ENCODE measurements around the gene PHOSPHO1.

Gene PHOSPHO1

DNA sequence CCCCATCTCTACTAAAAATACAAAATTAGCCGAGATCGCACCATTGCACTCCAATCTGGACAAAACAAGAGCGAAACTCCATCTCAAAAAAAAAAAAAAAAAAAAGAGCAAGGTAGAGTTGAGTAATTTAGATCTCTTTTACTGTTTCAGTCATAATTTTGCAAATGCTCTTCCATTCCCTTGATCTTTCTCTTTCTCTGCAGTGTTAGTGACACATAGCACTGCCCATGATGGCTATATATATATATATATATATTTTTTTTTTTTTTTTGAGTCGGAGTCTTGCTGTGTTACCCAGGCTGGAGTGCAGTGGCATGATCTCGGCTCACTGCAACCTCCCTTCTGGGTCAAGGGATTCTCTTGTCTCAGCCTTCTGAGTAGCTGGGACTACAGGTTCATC lies 12.2 kb upstream of the PHOSPHO1 start:
- no peak for DNase-seq

DNA sequence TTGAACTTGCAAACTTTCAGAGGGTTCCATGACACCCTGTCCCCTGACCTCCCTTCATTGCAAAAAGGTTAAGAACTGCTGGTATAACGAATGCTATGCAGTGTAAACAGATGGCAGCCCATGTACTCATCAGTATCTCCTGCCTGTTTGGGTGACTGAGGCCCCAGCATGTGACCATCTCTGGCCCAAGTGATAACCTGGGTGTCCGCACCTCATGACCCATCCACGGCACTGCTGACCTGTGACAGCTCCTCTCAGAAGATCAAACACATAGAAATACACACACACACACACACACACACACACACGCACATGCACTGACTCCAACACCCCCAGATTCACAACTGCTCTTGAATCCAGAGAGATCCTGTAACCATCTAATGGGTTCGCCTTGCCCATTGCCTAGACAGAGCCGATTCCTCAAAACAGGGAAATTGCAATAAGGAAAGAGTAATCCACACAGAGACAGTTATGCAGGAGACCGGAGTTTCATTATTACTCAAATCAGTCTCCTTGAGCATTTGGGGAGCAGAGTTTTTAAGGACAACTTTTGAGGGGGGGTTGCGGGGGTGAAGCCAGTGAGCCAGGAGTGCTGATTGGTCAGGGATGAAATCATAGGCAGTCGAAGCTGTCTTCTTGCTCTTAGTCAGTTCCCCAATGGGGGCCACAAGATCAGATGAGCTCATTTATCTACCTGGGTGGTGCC lies 11.3 kb upstream of the PHOSPHO1 start:
- DNase-seq: no peak

DNA sequence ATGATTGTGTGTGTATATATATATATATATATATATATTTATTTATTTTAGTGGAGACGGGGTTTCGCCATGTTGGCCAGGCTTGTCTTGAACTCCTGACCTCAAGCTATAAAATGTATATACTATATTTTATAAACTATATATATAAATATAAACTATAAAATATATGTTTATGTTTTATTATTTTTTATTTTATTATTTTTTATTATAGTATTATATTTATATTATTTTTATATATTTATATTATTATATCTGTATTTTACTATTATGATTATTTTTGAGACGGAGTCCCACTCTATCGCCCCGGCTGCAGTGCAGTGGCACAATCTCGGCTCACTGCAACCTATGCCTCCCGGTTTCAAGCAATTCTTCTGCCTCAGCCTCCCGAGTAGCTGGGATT lies 10.5 kb upstream of the PHOSPHO1 start:
- DNase-seq: no peak

DNA sequence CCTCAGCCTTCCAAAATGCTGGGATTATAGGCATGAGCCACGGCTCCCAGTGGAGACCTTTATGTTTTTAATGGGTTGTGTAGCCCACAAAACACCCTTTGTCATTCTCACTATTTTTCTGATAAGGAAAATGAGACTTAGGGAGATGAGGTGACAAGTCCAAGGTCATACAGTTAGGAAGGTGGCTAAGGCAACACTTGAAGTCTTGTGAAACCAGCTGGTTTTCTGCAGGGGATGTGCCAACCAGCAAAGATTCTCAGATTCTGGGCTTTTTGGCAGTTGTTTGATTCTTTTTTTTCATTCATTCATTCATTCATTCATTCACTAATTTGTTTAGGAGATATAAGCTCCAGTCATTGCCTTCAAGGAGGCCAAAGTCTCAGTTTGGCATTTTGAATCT lies 10.0 kb upstream of the PHOSPHO1 start:
- no peak for DNase-seq

DNA sequence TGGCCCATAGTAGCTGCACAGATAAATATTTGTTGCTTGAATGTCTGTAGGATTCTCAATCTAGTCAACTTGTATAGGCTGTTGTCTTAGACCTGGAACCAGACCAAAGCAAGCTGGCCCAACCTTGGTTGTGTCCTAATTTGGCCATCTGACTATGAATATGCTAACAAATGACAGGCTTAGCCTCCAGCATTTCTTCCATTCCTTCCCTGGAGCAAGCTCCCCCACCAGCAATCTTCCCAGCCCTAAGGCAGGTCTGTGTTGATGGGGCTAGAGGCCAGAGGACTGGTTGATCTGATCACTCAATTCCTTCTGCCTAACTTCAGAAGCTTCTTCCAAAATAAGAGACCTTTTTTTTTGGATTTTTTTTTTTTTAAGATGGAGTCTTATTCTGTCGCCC lies 9.4 kb upstream of the PHOSPHO1 start:
- DNase-seq: no peak

DNA sequence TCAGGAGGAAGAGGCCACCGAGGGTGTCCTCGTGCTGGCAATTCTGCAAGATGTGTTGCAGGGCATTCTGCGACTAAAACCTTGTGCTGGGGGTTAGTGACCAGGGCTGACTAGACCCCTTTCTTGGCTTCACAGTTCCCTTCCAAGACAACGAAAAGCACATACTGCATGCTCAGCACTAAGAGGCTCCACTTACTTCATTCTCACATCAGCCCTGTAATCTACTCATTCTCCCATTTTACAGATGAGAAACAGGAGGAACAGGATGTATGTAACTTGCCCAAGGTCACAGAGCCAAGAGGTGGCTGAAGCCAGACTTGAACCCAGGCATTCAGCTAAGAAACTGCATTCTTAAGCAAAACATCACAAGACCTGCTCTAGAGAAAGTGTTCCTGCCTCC lies 5.3 kb upstream of the PHOSPHO1 start:
- DNase-seq: no peak

DNA sequence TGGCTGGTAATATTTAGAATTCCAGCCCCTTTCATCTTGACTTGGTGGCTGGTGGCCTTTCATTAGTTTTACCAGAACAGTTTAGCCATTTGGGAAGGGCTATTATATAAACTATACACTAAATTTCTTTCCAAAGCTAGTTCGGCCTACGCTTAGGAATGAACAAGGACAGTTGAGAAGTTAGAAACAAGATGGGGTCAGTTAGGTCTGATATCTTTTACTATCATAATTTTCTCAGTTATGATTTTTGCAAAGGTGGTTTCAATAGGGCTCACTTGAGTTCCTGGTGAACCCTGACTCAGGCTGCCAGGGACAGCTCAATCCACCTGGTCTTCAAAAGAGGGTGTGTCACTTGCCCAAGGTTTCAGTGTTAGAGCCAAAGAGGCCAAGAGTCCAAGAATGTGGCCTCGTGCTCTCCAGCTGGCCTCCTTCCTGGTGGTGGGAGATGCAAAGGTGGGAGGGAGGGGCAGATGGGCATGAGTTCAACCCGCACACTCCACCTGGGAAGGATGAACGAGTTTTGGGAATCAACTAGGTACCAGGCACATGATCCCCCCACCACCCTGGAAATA lies 4.0 kb upstream of the PHOSPHO1 start:
- DNase-seq: no peak

DNA sequence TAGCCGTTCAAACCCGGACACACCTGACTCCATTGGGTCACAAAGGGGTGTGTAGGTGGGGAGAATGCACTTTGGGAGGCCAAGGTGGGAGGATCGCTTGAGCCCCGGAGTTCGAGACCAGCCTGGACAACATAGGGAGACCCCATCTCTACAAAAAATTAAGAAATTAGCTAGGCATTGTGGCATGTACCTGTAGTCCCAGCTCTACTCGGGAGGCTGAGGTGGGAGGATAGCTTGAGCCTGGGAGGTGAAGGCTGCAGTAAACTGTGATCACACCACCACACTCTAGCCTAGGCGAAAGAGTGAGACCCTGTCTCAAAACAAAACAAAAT lies 942 bp upstream of the PHOSPHO1 start:
- DNase-seq: no peak

DNA sequence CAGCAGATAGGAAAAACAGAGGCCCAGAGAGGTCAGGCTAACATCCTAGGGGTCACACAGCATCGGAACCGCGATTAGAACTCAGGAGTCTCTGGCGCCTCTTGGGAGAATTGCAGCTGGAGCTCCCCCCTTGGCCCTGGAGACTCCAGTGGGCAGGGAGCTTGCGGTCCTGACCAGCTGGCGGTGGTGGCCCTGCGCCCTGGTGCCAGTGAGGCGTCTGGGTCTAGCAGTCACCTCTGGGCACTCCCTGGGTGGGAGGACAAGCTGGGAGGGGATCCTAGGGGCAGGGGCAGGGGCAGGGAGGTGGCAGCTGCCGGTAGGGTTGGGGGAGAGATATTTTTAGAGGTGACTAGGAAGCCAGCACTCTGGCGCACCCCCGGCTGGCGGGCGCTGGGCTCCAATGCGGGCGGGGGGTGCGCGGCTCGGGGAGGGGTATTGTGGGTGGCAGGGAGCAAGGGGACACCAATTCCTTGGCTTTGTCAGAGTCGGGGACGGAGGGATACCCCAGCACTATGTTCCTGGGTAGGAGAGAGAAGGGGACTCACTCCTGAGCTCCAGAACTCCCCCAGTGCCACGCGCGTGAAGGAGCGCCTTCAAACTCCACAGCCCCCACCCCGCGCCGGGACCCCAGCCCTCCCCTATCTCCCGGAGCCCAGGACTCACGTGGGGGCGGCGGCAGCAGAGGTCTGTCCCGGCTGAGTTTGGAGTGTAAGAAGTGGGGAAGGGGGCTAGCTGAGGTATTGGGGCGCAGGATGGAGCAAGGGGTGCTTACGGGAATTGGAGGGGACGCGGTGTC lies 584 bp downstream of the PHOSPHO1 start:
- DNase-seq: no peak

DNA sequence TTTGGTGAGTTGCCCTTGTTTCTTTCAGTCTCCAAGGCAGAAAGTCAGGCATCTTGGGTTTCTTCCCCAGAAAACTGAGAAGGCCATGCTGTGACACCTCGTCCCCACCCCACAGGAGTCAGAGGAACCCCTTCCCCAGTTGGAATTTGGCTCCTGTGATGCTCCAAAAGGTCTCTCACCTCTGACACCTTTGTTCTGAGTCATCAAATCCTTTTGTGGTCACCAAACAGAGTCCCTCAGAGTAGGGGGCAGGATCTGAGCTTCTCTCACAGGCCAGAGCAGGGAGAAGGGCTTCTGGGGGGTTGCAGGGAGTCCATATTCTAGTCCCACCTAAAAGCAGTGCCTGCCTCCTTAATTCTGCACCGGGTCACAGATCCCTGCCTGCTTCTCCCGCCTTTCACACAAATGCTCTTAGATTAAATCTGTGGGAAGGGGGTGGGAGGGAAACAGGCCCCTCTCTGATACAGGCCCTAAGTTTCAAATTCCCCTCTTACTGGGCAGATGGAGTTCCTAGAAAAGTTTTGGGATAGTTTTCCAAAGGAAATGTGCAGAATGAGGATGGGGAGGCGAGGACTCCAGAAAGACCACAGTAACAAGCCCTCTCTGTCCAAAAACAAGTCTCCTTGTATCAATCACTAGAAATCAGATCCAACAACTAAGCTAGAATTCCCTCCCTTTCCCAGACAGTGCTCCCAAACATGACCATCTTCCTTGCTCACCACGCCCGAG lies 1.3 kb downstream of the PHOSPHO1 start:
- DNase-seq: no peak

DNA sequence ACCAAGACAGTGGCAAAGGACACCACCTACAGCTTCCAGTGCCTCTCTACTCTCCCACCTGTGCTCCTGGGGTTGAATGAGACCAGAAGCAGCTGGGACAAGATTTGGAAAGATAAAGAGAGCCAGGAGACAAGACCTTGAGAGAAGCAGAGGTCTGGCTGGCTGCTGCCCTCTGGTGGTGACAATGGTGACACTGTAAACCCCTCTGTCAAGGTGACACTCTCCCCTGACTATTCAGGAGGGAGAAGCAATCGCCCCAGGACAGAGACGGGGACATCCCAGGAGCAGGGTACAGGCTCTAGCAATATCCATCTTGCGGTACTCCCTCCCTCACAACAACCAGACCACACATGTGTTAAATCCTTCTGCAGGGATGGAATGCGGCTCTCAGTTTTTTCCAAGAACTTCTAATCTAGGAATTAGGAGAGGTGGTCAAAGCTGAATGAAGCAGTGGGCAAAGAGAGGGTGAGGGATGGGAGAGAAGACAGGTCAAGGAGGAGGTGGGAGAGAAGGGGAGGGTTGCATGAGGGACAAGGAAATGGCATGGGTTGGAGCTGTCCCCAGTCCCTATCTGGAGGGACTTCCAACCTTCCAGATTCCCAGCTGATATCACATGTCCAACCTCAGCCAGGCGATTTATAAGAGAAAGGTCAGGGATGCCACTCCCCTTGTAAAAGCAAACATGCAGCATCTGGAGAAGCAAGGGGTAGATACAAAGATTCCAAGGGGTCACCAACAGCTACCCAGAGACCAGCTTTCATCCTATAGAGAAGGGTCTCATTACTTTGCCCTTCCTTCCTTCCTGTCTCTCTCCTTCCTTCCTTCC lies 2.9 kb downstream of the PHOSPHO1 start:
- DNase-seq: peak; percentile 80 to 81

DNA sequence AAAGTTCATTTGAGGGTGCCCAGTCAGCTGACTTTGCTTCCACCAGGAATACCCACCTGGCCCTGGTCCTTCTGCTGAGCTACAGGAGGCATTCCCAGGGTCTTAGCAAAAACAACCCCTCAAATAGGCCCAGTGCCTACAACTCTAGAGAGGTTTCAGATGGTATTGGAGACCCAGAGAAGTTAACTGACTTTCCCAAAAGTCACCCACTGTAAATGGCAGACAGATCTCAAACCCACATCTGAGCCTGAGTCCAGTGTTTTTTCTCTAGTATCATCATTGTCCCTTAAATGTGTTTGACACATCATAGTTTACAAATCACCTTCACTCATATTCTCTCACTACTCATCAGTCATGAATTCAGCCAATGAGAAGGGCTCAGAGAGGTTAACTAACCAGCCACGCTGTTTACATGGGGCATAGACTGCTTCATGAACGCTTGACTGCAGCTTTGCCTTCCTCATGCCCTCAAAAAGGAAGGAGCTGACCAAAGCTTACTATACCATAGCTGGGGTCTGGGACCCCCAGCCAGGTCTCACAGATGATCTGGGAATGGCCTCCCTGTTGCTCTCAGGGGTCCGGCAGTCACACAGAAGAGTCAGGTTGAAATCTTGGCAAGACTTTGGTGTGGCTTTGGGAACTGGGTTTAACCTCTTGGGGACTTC lies 3.7 kb downstream of the PHOSPHO1 start:
- DNase-seq: no peak

DNA sequence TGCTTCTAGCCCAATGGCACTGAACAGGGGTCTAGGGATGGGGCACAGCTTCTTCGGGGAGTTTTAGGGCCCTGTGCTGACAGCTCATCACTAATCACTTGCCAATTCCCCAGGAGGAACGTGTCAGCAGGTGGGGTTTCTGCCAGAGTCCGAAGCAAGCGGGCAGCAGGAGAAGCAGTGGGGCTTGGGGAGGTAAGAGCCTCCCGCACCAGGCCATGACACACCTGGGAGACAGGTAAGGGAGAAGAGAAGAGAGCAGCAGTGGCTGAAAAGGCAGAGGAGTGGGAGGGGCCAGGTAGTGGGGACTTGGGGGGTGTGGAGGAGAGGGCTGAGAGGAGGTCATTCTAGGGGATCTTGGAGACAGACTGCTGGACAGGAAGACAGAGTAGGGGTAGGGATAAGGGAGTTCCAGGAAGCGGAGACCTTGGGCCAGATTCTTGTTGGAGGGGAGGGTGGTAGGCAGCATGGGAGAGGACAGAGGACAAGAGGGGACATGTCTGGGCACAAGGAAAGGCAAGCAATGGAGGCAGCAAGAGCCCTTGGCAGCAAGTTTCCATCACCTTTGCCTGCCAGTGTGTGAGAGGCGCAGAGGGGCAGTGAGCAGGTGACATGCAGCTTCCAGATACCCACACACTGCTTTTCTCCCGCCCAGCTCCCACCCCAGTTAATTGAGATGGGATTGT lies 4.9 kb downstream of the PHOSPHO1 start:
- no peak for DNase-seq

DNA sequence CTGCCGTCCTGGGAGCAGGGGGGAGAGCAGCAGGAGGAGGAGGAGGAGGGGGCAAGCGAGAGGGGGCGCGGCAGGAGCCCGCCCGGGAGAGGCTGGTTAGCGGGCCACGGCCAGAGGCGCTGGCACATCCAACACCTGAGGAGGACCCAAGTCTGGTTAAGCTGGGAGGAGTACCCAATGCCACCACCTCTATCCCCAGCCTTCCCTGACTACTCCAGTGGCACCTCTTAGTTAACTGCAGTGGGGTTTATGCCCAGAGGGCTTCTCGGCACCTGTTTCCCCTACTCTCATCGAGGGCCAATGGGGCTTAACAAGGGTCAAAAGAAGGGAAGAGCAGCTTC lies 5.6 kb downstream of the PHOSPHO1 start:
- DNase-seq: no peak

DNA sequence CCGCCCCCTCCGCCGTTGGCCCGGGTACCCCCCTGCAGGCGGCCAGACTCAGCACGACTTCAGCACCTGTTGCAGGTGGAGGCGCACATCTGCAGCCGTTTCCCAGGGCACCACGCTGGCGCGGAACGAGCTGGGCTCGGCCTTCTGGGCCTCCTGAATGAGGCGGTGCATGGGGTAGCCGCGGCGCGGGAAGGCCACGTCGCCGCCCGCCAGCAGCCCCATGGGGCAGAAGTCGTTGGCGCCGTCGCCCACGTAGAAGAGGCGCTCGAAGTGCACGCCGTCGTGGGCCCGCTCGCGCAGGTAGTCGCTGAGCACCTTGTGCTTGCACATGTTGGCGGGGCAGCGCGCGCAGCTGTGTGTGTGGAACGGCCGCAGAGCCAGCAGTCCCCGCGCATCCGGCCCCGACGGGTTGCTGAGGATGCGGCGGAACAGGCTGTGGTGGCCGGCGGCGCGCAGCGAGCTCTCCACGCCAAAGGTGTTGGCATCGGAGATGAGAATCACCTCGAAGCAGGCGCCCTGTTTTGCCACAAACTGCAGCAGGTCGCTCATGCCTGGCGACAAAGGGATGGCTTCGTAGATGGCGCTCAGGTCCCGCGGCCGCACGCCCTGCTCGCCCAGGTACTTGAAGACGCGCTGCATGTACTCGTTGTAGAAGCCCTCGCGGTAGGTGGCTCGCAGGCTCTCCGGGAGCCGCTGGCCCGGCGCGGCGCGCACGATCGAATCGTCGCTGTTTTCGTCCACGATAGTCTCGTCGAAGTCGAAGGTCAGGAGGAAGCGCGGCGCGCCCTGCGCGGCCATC lies 6.2 kb downstream of the PHOSPHO1 start:
- DNase-seq: peak; percentile 35 to 58

DNA sequence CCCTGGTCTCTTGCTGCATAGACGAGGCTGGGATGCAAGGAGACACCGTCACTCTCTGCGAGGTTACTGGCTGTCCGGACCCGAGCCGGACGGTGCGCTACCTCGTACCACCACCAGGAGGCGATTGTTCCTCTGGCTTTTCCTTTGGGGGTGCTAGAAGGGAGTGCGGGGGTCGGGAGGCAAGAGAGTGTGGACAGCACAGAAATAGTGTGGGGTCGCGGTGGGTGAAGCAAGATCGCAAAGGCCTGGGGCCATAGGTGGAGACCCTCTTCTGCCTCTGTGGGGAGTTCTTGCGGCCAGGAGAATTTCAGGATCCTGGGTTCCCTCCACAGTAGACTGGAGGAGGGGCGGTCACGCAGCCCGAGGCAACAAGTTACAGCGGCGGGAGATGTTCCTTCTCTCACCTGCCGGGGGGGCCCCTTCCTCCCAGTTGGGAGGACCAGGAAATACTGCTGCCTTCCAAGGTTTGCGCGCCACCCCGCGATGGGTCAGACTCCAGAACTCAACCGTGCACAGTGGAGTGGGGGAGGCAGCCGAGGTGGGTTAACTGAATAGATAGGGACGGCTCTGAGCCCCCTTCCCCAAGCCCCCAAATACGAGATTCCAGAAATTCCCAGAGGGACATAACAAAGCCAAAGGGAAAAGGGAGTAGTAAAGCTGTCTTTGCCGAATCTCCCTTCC lies 6.9 kb downstream of the PHOSPHO1 start:
- DNase-seq: peak; percentile 63 to 71

DNA sequence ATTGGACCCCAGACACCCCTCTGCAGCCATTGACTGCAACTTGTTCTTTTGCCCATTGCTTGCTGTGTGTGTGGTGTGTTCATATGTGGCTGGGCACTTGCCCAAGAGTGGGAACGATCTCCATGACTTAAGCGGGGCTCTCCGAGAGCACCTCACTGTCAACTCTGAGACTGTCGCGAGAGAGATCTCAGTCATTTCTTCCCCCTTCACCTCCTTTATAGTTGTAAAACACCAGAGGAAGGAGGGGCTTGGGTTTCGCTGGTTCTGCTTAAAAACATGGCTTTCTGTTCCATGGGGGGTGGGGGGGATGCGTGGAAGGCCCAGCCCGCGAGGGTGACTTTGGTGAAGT lies 7.4 kb downstream of the PHOSPHO1 start:
- DNase-seq: no peak

DNA sequence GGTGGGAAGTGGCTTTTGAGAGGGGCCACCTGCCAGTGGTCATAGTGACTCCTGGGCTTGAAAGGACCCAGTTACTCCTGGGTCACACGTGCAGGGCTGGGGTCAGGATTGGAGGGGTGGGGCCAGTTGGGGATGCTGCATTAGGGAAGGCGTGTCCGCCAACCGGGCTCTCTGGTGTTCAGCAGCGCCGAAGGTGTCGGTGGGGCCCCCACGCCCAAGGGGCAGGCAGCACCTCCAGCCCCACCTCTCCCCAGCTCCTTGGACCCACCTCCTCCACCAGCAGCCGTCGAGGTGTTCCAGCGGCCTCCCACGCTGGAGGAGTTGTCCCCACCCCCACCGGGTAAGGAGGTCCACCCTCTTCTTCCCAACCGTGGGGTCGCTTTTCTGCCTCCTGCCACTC lies 10.6 kb downstream of the PHOSPHO1 start:
- no peak for DNase-seq

DNA sequence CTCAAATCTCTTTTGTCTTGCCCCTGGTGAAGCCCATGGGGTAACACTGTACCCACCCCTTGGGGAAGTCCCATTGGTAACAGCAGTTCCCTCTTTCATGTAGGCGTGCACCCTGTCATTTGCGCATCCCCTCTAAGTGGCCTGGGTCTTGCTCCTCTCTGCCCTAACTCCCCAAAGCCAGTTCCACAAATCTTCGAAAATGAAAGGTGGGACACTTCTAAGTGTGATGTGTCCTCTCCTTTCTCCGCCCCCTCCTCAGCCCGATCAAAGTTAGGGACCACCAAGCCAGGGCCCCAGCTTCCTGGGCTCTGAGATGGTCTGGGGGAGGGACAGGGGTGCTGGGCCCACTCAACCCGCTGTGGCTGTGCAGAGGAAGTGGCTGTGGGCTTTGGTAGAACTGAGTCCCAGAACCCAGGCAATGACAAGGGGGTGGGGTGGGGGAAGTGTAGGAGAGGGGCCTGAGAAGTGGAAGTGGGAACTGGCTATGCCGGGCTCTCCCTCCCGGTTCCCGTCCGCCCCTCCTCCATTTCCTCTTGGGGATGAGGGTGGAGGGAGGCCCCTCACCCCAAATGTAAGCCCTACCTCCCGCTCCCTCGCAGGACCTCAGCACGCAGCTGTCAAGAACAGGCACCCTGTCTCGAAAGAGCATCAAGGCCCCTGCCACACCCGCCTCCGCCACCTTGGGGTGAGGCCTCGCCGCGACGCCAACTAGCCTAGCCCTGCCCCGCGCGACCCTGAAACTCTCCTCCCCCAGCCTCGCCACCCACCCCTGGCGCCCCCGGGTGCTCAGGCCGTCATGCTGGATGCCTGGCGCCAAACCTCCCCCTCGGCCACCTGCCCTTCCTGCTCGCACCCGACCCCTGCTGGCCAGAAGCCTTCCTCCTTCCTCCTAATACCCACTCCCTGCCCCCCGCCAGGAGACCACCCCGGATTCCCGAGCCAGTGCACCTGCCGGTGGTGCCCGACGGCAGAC lies 11.4 kb downstream of the PHOSPHO1 start:
- DNase-seq: peak; percentile 76 to 83

Data from CD4-positive, alpha-beta T cell treated with Interleukin-4 for 1 hour (primary cell).